Activated T-helper 1 cell treated with Interleukin-2 at 50 U/mL for 16 hours (primary cell): ENCODE results near the gene ZNF414.
"Not testable (repeated sequence)": the region's sequence is repeated elsewhere in the genome, so short reads cannot be mapped to it uniquely, and the experiment has no call there.

ENCODE experiments used
- DNase-seq: peaks from one replicate; pipeline ENCODE4 v3.0.0-alpha.2; 2020; ENCODE audit warnings: low read depth

Gene ZNF414, protein sequence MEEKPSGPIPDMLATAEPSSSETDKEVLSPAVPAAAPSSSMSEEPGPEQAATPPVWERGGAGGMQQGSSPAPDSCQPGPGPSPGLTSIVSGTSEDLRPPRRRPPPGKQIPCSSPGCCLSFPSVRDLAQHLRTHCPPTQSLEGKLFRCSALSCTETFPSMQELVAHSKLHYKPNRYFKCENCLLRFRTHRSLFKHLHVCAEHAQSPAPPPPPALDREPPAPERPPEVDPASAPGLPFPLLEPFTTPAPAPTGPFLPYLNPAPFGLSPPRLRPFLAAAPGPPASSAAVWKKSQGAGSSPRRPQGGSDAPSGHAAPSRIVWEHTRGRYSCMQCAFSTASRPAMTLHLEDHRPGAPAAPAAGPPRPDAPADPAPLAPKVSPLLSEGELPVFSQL

DNA sequence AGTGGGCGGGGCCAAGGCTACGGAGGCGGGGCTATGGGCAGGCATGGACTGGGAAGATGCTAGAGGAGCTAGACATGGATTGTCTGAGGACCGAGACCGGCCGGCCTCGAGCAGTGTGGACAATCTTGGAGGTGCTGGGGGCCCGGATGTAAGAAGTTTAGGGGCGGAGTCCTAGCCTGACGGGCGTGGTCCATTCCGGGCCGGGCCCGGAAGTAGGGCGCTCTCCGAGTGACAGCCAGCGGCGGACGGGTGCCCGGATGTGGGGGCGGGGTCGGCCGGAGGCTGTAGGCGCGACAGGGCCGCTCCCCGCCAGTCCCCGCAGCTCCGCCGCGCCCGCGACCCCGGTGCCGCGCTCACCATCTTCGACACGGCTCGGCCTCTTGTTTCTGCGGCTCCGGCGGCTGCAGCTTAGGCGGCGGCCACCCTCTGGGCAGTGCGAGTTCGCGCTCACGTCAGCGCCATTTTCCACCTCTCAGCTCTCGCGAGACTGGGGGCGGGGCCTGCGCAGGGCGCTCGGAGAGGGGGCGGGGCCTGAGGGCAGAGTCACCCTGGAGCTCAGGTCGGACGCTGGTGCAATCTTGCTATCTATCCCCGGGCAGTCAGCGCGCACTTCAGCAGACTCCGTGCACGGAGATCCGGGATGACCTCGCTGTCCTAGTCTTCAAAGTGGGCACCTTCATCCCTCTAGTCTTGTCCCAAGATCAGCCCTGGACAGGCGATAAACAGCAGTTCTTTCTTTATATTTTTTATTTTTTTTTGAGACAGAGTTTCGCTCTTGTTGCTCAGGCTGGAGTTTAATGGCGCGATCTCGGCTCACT is at the start of gene ZNF414:
TSS of gene ZNF414 (minus strand) at position 481 of the 818 bp plus-strand sequence. CDS start at position 360, 121 bp downstream.
- DNase-seq = peak; percentile 92

DNA sequence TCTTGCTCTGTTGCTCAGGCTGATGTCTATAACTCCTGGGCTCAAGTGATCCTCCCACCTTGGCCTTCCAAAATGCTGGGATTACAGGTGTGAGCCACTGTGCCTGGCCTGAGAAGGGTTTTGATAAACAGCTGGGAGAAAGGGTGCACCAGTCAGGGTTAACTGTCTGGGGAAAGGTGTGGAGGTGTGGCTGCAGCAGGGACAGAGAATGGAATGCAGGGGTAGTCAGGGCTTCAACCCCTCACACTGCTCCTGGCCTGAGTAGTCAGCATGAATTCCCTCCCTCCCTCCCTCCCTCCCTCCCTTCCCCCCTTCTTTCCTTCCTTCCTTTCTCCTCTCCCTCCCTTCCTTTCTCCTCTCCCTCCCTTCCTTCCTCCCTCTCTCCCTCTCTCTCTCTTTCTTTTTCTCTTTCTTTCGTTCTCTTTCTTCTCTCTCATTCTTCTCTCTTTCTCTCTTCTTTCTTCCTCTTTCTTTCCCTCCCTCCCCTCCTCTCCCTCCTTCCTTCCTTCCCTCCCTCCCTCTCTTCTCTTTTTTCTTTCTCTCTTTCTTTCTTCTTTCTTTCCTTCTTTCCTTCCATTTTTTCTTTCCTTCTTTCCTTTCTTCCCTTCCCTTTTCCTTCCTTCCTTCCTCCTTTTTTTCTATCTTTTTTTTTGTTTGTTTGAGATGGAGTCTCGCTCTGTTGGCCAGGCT is 47.3 kb upstream of the ZNF414 start:
- no peak for DNase-seq

DNA sequence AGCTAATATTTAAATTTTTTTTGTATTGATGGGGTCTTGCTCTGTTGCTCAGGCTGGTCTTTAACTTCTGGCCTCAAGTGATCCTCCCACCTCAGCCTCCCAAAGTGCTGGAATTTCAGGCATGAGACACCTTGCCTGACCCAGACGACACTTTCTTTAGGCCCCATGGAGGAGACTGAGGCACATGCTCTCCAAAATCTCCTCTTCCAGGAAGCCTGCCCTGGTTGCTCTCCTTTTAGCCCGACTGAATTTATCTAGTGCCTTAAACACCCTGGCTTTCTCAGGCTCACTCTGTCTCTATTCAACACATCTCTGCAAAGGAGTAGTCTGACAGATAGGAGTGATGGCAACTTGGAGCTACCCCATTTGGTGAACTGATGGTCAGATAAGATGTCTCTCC is 44.4 kb upstream of the ZNF414 start:
- no peak for DNase-seq

DNA sequence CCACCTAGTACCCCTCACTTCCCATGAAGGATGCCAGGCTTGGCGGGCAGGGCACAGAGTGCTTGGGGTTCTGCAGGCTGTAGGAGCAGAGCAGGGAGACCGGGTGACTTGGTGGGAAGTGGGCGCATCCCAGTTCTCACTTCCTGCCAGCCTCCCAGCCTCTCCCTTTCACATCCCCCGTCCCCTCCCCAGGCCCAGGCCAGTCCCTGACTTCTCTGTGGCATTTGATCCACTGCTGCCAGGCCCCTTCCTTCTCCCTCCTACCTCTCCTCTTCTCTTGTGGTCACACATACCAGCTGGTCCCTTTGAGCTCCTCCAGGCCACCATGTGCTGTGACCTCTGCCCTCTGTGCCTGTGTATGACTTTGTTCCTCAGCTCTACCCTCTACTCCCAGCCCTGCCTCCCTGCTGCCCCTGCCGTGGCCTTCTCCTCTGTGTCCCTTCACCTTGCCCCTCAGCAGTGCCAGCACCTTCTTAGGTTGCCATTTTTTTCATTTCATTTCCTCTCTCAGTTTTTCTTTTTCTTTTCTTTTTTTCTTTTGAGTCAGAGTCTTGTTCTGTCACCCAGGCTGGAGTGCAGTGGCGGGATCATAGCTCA is 43.8 kb upstream of the ZNF414 start:
- DNase-seq = no peak

DNA sequence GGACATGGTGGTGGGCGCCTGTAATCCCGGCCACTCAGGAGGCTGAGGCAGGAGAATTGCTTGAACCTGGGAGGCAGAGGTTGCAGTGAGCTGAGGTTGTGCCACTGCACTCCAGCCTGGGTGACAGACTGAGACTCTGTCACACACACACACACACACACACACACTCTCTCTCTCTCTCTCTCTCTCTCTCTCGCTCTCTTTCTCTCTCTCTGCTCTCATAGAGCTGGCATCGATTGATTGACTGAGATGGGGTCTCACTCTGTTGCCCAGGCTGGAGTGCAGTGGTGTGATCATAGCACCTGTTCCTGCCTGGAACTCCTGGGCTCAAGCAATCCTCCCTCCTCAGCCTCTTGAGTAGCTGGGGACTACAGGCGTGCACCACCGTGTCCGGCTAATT is 39.8 kb upstream of the ZNF414 start:
- not testable (repeated sequence) for DNase-seq

DNA sequence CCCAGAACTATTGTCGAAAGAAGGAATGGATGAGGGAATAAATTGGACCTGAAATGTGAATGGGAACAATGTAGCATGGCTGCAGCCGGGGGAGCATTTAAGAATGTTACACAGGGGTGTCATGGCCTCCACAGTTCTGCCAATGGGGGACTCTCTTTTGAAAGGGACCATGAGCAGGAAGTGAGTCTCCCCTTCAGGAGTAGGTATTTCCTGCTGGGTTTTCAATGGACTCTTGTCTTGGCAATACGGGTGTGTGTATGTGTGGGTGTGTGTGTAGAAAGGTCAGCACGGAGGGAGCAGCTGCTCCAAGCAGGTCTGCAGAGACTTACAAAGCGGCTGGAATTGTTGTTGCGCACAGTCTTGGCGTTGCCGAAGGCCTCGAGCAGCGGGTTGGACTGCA is 38.8 kb upstream of the ZNF414 start:
- DNase-seq = no peak

DNA sequence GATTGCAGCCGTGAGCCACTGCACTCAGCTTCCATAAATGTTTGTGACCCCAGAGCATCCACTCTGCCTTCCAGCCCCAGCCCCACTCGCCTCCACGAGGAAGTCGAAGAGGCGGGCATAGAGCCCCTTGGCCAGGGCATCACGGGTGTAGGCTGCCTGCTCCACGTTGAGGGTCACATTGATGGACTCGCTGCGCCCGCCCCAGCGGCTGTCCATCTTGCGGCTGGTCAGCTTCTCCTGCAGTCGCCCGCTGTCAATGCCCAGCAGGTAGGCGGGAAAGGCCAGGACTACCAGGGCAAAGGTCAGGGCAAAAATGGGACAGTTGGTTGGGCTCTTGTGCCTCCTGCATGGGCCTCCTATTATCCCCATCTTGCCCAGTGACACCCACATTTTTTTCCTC is 36.1 kb upstream of the ZNF414 start:
- no peak for DNase-seq

DNA sequence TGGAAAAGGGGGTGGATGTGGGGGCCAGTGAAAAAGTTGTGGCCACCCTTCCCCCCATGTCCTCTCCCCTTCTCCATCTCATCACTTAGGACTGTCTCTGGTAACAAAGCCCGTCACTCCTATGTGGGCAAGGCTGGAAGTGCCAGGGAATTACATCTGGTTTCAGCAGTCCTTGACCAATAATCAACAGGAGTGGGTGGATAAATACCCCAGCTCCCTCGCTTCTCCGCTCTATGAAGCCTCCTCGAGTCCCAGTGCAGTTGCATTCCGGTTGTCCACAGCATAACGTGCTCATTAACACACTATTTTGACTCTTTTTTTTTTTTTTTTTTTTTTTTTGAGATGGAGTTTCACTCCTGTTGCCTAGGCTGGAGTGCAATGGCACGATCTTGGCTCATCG is 31.8 kb upstream of the ZNF414 start:
- no peak for DNase-seq

DNA sequence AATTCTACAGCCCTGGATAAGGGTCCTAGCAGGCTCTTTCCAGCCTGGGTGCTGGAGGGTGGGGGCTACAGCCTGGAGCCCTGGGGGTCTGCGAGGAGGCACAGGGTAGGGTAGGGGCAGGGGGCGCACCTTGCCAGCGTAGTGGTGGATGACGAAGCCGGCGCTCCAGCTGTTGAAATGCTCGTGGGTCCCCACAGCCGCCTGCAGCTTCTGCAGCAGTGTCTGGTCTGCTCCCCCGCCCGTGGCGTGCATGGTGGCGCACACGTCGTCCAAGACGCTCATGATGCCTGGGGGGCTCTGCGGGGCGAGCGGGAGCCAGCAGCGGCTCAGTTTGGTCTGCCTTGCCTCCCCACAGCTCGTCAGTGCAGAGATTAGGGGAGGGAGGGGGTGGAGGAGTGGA is 30.2 kb upstream of the ZNF414 start:
- DNase-seq = no peak

DNA sequence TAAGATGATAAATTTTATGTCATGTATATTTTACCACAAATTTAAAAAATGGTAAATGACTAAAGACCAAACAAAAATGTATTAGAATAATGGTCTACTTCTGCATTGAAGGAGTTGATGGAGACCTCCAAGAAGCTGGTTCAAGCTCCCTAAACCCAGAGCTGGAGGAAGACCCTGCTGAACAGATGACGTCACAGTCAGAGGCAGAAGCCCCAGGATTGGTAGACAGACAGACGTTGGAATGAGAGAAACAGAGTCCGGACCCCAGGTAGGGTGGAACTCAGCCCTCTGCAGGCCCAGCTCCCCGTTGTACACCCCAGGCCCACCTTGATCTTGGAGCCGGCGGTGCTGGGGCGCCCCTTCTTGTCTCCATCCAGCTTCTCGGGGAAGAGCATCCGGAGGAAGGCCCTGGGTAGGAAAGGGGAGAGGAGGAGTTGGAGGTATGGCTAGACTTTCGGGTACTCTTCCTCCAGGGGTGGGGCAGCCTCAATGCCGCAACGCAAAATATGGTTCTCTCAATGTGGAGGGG is 25.7 kb upstream of the ZNF414 start:
- DNase-seq = no peak

DNA sequence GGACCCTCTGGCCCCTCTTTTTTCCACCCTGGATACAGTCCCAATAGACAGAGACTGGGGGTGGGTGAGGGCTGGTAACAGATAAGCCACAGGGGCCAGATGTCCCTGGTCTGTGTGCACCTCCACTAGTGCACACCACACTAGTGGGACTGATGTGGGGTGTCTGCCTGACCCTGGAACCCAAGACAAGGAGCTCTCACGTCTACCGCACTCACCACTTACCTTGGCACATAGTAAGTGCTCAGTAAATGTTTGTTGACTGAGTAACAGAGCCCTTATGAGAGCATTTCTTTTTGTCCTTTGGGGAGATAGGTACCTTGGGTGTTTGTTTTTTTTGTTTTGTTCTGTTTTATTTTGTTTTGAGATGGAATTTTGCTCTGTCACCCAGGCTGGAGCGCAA is 23.1 kb upstream of the ZNF414 start:
- DNase-seq = no peak

DNA sequence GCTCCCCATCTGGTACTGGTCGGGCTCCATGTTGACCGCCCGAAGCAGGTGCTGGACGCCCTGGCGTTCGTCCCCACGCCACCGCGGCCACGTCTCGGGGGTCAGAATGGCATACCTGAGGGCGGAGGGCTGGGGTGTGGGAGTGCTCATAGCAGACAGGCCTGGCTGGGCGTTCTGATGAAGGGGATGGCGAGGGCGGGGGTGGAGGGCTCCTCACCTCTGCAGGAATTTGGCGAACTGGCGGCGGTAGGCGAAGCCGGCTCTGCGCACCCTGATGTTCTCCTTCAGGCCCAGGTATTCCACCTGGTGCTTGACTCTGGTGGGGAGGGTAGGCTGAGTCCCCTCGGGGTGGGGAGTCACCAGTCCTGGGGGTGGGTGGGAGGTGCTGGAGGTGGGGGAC is 22.3 kb upstream of the ZNF414 start:
- no peak for DNase-seq

DNA sequence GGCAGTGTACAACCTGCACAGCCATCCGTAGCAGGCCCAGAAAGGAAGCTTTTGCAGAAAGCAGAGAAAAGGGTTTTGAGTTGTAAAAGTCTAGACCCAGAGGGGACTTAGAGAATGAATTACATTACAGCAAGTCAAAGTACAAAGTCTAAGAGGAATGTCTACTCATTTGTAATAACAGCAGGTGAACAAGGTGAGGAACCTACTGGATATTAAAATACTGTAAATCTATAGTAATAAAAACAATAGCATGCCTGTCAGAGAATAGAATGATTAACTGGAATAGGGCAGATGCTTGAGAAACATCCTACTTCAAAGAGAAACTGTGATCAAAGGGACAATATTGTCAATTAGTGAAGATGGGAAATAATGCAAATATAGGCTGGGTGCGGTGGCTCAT is 18.3 kb upstream of the ZNF414 start:
- no peak for DNase-seq

DNA sequence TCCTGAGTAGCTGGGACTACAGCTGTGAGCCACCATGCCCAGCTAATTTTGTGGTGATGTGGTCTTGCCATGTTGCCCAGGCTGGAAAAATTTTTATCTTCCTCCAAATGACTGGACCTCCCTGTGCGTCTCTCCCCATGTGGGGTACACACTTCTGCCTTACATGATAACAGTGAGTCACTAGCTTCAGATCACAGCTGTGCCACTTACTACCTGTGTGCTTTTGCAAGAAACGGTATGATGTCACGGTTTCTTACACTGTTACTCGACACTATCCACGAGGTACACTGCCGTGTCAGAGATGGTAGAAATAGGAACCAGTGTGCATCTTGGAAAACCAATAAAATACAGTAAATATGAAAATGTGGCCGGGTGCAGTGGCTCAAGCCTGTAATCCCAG is 17.5 kb upstream of the ZNF414 start:
- DNase-seq = no peak

DNA sequence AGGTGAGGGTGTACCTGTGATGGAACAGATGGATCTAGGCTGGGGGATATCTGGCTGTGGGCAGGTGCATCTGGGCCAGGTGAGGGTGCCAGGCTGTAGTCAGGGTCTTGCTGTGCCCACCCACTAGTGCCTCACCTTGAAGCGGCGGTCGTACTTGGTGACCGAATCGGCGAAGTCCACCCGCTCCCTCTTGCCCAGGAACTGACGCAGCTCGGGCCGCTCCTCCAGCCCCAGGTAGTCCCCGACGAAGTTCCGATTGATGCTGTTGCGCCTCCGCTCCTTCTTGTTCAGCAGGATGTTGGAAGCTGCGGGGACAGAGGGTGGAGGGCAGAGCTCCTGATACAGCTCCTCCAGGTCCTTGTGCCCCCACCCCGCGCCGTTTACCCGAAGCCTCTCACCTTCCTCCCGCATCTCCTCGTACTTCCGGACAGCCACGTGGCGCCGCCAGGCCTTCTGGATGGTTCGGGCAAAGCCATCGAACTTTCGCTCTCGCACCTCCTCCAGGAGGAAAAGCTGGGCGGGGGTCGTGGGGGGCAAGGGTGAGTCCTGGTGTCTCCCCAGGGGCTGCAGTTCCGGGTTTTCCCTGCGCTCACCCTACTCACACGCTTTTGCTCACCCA is 16.2 kb upstream of the ZNF414 start:
- DNase-seq = no peak

DNA sequence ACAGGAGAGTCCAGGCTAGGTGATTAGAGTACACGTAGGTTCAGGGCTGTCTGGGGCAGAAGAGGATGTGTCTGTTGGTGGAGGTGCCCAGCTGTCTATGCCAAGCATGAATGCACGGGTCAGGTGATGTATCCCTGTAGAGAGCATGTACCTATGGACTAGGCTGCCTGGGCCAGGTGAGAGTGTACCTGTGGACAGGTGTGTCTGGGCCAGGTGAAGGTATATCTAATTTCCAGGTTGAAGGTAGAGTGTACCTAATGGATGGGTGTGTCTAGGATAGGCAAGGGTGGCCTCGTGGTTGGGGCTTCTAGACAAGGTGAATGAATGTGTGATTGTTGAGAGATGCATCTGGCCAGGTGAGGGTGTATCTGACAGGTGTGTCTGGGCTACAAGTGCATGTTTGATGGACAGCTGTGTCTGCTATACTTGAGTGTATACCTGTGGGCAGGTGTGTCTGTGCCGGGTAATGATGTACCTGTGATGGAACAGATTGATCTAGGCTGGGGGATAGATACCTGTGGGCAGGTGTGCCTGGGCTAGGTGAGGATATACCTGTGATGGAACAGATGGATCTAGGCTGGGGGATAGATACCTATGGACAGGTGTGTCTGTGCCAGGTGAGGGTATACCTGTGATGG is 15.5 kb upstream of the ZNF414 start:
- DNase-seq = no peak

DNA sequence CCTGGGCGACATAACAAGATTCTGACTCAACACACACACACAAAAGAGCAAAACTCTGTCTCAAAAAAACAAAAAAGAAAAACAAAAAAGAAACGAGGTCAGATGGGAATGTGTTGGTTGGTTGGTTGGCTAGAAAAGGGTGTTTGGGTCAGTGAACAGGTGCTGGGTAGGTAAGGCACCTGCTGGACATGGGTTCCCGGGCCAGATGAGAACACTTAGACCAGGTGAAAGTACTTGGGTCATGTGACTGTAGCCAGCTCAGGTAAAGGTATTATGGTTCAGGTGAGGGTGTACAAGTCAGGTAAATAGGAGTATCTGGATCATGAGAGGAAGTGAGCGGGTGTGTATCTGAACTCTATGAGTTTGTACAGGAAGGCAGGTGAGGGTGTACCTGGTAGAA is 14.5 kb upstream of the ZNF414 start:
- no peak for DNase-seq

DNA sequence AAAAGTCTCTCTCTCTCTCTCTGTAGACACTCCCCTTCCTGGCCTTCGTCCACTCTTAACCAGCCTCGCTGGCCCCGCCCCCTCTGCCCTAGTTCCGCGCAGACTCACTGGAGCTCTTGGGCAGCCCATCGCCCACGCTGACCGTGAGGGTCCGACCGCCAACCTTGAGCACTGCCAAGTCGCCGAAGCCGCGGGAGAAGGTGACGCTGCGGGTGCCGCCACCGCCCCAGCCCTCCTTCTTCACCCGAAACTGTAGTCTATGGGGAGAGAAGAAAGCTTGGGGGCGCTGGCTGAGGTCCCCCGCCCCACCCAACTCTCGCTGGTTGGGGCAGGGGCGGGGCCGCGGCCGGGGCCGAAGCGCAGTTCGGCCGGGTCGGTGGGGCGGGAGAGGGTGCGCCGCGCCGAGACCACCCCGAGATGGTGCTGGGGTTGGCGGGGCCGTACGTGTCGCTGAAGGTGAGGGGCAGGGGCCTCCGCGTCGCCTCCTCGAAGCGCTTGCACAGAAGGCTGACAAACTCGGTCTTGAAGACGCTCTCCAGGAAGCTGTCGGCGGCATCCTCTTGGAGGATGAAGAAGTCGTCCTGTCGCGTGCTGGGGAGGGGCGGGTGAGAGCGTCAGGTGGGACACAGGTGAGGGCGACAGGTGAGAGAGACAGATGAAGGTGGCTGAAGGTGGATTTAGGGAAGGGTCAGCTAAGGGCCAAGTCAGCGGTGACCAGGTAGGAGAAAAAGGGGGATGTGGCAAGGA is 12.6 kb upstream of the ZNF414 start:
- DNase-seq = no peak

DNA sequence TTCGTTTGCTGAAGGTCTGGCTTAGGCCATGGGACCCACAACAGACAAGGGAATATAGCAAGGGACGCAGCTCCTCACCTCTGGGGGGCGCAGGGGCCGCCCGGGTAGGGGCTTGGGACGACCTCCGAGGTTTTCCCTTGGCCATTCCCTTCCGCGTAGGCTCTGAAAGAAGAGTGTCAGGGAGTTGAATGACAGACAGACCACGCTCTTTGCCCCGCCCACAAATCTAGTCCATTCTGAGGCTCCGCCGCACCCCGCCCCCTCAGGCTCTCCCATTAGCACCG is 11.4 kb upstream of the ZNF414 start:
- DNase-seq = no peak

DNA sequence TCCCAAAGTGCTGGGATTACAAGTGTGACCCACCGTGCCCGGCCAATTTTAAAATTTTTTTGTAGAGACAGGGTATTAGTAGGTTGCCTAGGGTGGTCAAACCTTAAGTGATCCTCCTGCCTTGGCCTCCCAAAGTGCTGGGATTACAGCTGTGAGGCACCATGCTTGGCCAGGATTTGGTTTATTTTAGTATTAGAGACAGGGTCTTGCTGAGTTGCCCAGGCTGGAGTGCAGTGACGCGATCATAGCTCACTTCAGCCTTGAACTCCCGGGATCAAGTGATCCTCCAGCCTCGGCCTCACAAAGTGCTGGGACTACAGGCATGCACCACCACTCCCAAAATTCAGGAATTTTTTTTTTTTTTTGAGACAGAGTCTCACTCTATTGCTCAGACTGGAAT is 5.4 kb upstream of the ZNF414 start:
- DNase-seq = no peak

DNA sequence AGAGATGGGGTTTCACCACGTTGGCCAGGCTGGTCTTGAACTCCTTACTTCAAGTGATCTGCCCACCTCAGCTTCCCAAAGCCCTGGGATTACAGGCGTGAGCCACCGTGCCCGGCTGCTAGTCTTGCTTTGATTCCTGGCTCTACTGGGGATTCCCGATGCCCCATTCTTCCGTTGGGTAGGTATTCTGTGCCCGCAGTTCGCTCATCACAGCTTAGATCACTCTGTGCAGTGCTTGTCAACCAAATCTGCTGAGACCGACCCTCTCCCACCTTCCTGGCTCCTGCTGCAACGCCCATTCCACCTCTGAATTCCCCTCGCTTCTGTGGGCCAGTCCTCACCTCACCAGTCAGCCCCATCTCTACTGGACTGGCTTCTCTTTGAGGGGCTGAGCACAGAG is 4.6 kb upstream of the ZNF414 start:
- DNase-seq = no peak
